CD14-positive monocyte (primary cell): ENCODE results near the gene SIDT1. TPM values are rescaled to one million over a fixed set of nuclear protein-coding genes. Genes with fewer than 3 reads are reported as not detected.

Experiments used
- DNase-seq, 3 donors: peaks; one replicate each; pipeline ENCODE4 v3.0.0-alpha.2; 2011 to 2022
- H2AFZ ChIP-seq: 2 replicates; pipeline ENCODE4 v1.6.0; 2012; ENCODE audit warnings: mild to moderate bottlenecking, low read depth, low read length, inconsistent platforms; ENCODE audit not compliant: insufficient read depth, poor library complexity, severe bottlenecking
- H3K27ac ChIP-seq, 2 donors: 1 replicate in 1 of 2; 2 replicates in 1 of 2; pipeline ENCODE4 v1.5.1; 2012 to 2013; ENCODE audit warnings: low read length in 2 of 2, control low read depth in 1 of 2, inconsistent platforms in 1 of 2, low read depth in 1 of 2, mild to moderate bottlenecking in 1 of 2
- H3K27me3 ChIP-seq, 2 donors: one replicate each; pipeline versions ENCODE4 v1.6.0 to v1.6.1; 2011 to 2013; ENCODE audit warnings: low read length in 2 of 2; ENCODE audit not compliant: control insufficient read depth in 2 of 2, insufficient read depth in 2 of 2
- H3K36me3 ChIP-seq, 2 donors: replicated peaks in 1 of 2; 1 replicate in 1 of 2; 2 replicates in 1 of 2; pipeline versions ENCODE4 v1.5.1 to v1.6.1; 2012 to 2013; ENCODE audit warnings: low read length in 2 of 2, control low read depth in 1 of 2, inconsistent platforms in 1 of 2, mild to moderate bottlenecking in 1 of 2; ENCODE audit not compliant: insufficient read depth in 2 of 2, control insufficient read depth in 1 of 2
- H3K4me1 ChIP-seq, 2 donors: 1 replicate in 1 of 2; 2 replicates in 1 of 2; pipeline versions ENCODE4 v1.5.1 to v1.6.1; 2012 to 2013; ENCODE audit warnings: low read length in 2 of 2, control low read depth in 1 of 2, inconsistent platforms in 1 of 2, mild to moderate bottlenecking in 1 of 2, moderate library complexity in 1 of 2; ENCODE audit not compliant: insufficient read depth in 2 of 2, control insufficient read depth in 1 of 2
- H3K4me2 ChIP-seq: replicated peaks from 2 replicates; pipeline ENCODE3; 2012; ENCODE audit warnings: low read length, moderate library complexity, mild to moderate bottlenecking; ENCODE audit not compliant: poor library complexity, severe bottlenecking; ENCODE audit errors: extremely low read depth
- H3K4me3 ChIP-seq, 3 experiments: fragments of 200-600 bp in 1 of 3; sonication (generic) in 1 of 3; replicated peaks in 1 of 3; 1 replicate in 2 of 3; 2 replicates in 1 of 3; pipeline ENCODE4 v1.5.1; 2011 to 2013; ENCODE audit warnings: low read length in 3 of 3, mild to moderate bottlenecking in 3 of 3, control low read depth in 2 of 3, low read depth in 2 of 3, inconsistent platforms in 1 of 3, moderate library complexity in 1 of 3
- H3K79me2 ChIP-seq: 2 replicates; pipeline ENCODE4 v1.6.0; 2012; ENCODE audit warnings: mild to moderate bottlenecking, control low read depth, inconsistent platforms, low read length, moderate library complexity; ENCODE audit not compliant: insufficient read depth
- H3K9ac ChIP-seq: 2 replicates; pipeline ENCODE4 v1.6.0; 2017; ENCODE audit warnings: low read length, mild to moderate bottlenecking; ENCODE audit not compliant: insufficient read depth, poor library complexity, severe bottlenecking
- H3K9me3 ChIP-seq, 2 donors: replicated peaks in 1 of 2; 1 replicate in 1 of 2; 2 replicates in 1 of 2; pipeline versions ENCODE4 v1.5.1 to v1.6.1; 2012 to 2013; ENCODE audit warnings: low read length in 2 of 2, control low read depth in 1 of 2; ENCODE audit not compliant: control insufficient read depth in 1 of 2, insufficient read depth in 1 of 2
- H4K20me1 ChIP-seq: 2 replicates; pipeline ENCODE4 v1.6.0; 2012; ENCODE audit warnings: mild to moderate bottlenecking, low read length, control low read depth, moderate library complexity; ENCODE audit not compliant: insufficient read depth
- H3K27ac Mint-ChIP-seq, 7 donors: one replicate each; pipeline ENCODE4 v1.8.0; 2020; ENCODE audit warnings: mild to moderate bottlenecking in 7 of 7, mixed read lengths in 7 of 7, moderate library complexity in 6 of 7, inconsistent platforms in 2 of 7
- H3K27me3 Mint-ChIP-seq, 3 donors: one replicate each; pipeline ENCODE4 v1.8.0; 2021 to 2022; ENCODE audit warnings: low read depth in 3 of 3, mild to moderate bottlenecking in 3 of 3, mixed read lengths in 3 of 3, moderate library complexity in 3 of 3, inconsistent platforms in 1 of 3
- H3K36me3 Mint-ChIP-seq, 2 donors: one replicate each; pipeline ENCODE4 v1.8.0; 2020; ENCODE audit warnings: mixed read lengths in 2 of 2, inconsistent platforms in 1 of 2, mild to moderate bottlenecking in 1 of 2
- H3K4me1 Mint-ChIP-seq: one replicate; pipeline ENCODE4 v1.8.0; 2020; ENCODE audit warnings: mild to moderate bottlenecking, mixed read lengths
- H3K4me3 Mint-ChIP-seq, 2 donors: one replicate each; pipeline ENCODE4 v1.8.0; 2020; ENCODE audit warnings: mild to moderate bottlenecking in 2 of 2, mixed read lengths in 2 of 2, moderate library complexity in 1 of 2
- H3K9me3 Mint-ChIP-seq, 7 donors: one replicate each; pipeline ENCODE4 v1.8.0; 2020 to 2022; ENCODE audit warnings: mixed read lengths in 7 of 7, mild to moderate bottlenecking in 6 of 7, moderate library complexity in 6 of 7, inconsistent platforms in 2 of 7
- CTCF ChIP-seq: fragments of 200-600 bp; IDR thresholded peaks from one replicate; pipeline ENCODE4 v1.8.0; 2022; ENCODE audit warnings: antibody characterized with exemption, mild to moderate bottlenecking
- WGBS: methylation state at CpG from one replicate; pipeline ENCODE4 v1.1.5; 2013; ENCODE audit warnings: missing lambda C conversion rate; ENCODE audit not compliant: insufficient coverage; 5-methylcytosine and 5-hydroxymethylcytosine counted together
- intact Hi-C, 2 donors: fragments of 100-400 bp; cut with micrococcal nuclease; formaldehyde crosslinking; loops; one replicate each; pipeline versions ENCODE4 v1.15.0 to v1.15.1; 2023
- polyA plus RNA-seq, 3 donors: library from polyadenylated mRNA; depleted of rRNA in 1 of 3; unstranded in 2 of 3; stranded (reverse) in 1 of 3; fragments of 300-500 nt in 2 of 3; fragments of >200 nt in 1 of 3; fragmentation: Illumina TruSeq in 2 of 3; gene quantifications; 1 replicate in 2 of 3; 2 replicates in 1 of 3; pipeline ENCODE4 v1.2.3, GENCODE V29; 2012 to 2021

Gene SIDT1
- polyA plus RNA-seq, 3 donors = 3.2 to 7.1 (median 4.0) TPM

GRCh38 chr3:113521981-113522380 lies 10.4 kb upstream of the SIDT1 start:
- Histone ChIP-seq H3K27me3 (peaks cover 0 to 5% of the 10 kb centered on the region in 2 donors), H4K20me1 (no peaks in the 10 kb centered on the region), H3K36me3 (no peaks in the 10 kb centered on the region), H3K4me3 (no peak overlapping the region), H3K4me2 (no peak overlapping the region), H3K79me2 (no peaks in the 10 kb centered on the region), H3K27ac (no peak overlapping the region), H2AFZ (no peak overlapping the region), H3K9ac (no peak overlapping the region), H3K9me3 (no peaks in the 10 kb centered on the region), H3K4me1 (no peaks in the 10 kb centered on the region)
- peaks cover 2 to 6% (median 2%) of the 10 kb centered on the region in 3 donors for H3K27me3 Mint-ChIP-seq
- no peaks in the 10 kb centered on the region for H3K36me3 Mint-ChIP-seq
- no peak overlapping the region for H3K27ac Mint-ChIP-seq
- H3K4me3 Mint-ChIP-seq = no peak overlapping the region
- no peak for DNase-seq
- peaks cover 0 to 7% (median 0%) of the 10 kb centered on the region in 7 donors for H3K9me3 Mint-ChIP-seq
- intact Hi-C loops = no loop called here
- no peaks in the 10 kb centered on the region for H3K4me1 Mint-ChIP-seq
- no peak for TF ChIP-seq CTCF

- H3K9me3 Mint-ChIP-seq = peaks cover 0 to 2% (median 0%) of the 10 kb centered on the region in 7 donors
- no peaks in the 10 kb centered on the region for H3K4me1 Mint-ChIP-seq
- Histone ChIP-seq H3K9me3 (no peaks in the 10 kb centered on the region), H3K4me2 (no peak overlapping the region), H3K36me3 (no peaks in the 10 kb centered on the region), H4K20me1 (no peaks in the 10 kb centered on the region), H3K27me3 (peaks cover 0 to 2% of the 10 kb centered on the region in 2 donors), H3K9ac (no peak overlapping the region), H3K4me1 (no peaks in the 10 kb centered on the region), H3K79me2 (no peaks in the 10 kb centered on the region), H3K4me3 (no peak overlapping the region), H2AFZ (no peak overlapping the region), H3K27ac (no peak overlapping the region)
- H3K4me3 Mint-ChIP-seq = no peak overlapping the region
- TF ChIP-seq CTCF = no peak
- H3K27me3 Mint-ChIP-seq = peaks cover 2 to 6% (median 6%) of the 10 kb centered on the region in 3 donors
- intact Hi-C loops = no loop called here
- H3K27ac Mint-ChIP-seq = no peak overlapping the region
- WGBS = no CpG with 5 or more reads among the region's 3 CpGs
- no peak for DNase-seq
- H3K36me3 Mint-ChIP-seq = no peaks in the 10 kb centered on the region
Measured at GRCh38 chr3:113523241-113523640, 9.1 kb upstream of the SIDT1 start.
